GM12891 (cell line): ENCODE measurements around the gene S100Z.

ENCODE experiments used
- PAX5 ChIP-seq: IDR thresholded peaks from 2 replicates; pipeline ENCODE4 v1.6.1; 2011; ENCODE audit warnings: low read length, moderate library complexity, mild to moderate bottlenecking; ENCODE audit not compliant: insufficient read depth, severe bottlenecking
- POLR2A ChIP-seq: IDR thresholded peaks from 2 replicates; pipeline ENCODE4 v1.6.1; 2011; ENCODE audit warnings: low read depth, low read length, control low read depth
- POLR2AphosphoS5 ChIP-seq: IDR thresholded peaks from 2 replicates; pipeline ENCODE4 v1.6.1; 2011; ENCODE audit warnings: low read depth, low read length, control low read depth

- TF ChIP-seq POLR2A = no peak
- TF ChIP-seq PAX5 = no peak
- TF ChIP-seq POLR2AphosphoS5 = no peak
Measured at GRCh38 chr5:76964060-76964459, 114.2 kb downstream of the S100Z start.
